ENCODE data around the gene SETD1A.

Gene SETD1A

DNA sequence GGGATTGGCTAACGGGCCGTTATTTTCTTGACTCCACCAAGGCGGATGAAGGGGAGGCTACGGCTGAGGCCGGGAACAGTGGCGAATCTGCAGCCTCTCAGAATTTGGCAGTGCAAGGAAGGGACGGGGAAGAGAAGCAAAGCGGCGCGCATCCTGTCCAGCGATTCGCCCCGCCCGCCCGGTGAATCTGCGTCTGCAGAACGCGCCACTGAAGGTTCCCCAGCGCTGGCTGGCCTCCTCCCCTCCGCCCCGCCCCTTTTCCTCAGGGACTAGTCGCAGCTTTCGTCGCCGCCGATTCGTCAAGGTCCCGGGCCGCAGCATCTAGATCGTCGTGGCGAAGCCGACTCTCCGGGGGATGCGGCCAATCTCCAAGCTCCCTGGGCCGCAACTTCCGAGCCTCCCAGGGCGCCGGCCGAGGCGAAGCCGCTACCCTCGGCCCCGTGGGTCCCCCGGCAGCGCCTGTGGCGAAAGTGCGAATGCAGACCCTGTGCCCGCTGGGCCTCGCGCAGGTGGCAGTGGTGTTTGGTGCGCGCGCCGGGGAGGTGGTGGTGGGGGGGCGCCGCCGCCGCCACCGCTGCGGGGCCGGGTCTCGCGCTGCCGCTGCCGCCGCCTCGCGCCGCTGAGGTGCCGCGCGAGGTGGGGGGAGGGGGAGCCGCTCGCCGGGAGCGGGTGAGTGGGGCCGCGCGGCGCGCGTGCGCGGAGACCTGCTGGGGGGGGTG, at the start of gene SETD1A:
Gene SETD1A (plus strand): TSS at position 299 of the 719 bp plus-strand sequence. CDS start 978 bp downstream, outside the sequence.
- Histone ChIP-seq H3K27me3 (ENCODE audit: control insufficient read depth, insufficient read depth, low read length) (no peaks in the 10 kb centered on the region), H3K4me3 (ENCODE audit: low read length) (peak within 1 kb of the TSS; percentile 87), H3K9me3 (ENCODE audit: control insufficient read depth, low read length) (no peaks in the 10 kb centered on the region), H3K4me1 (ENCODE audit: control insufficient read depth, insufficient read depth, low read length) (peaks cover 14% of the 10 kb centered on the region), H3K36me3 (ENCODE audit: control insufficient read depth, insufficient read depth, low read length) (peaks cover 5% of the 10 kb centered on the region), H3K9ac (ENCODE audit: low read length) (peak within 1 kb of the TSS; percentile 93)

DNA sequence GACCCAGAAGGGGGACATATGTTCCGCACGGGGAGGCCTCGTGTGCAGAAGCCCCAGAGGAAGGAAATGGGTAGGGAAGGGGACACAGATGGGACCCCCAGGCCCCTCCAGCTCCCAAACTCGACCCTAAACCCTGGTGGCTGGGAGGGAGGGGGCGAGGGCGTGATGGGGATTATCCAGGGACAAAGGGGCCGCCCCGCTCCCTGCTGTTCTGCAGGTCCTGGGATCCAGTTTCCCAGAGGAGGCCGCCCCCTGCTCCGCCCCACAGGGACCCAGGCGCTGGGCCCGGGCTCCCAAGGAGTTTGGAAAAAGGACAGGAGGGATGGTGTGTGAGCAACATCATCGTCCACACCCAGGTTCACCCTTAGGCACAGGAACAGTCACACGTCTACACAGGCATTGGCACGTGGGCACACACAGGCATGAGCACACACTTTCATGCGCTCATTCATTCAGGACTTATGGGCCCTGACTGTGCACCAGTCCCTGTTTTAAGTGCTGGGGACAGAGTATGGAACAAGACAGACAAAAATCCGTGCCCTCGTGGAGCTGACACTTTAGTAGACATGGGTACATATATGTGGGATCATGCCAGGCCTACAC, 47.0 kb upstream of the SETD1A start:
- Histone ChIP-seq H3K9ac (ENCODE audit: low read length) (no peak overlapping the region), H3K27me3 (ENCODE audit: control insufficient read depth, insufficient read depth, low read length) (no peaks in the 10 kb centered on the region), H3K9me3 (ENCODE audit: control insufficient read depth, low read length) (no peaks in the 10 kb centered on the region), H3K4me1 (ENCODE audit: control insufficient read depth, insufficient read depth, low read length) (no peaks in the 10 kb centered on the region), H3K36me3 (ENCODE audit: control insufficient read depth, insufficient read depth, low read length) (no peaks in the 10 kb centered on the region), H3K4me3 (ENCODE audit: low read length) (no peak overlapping the region)

DNA sequence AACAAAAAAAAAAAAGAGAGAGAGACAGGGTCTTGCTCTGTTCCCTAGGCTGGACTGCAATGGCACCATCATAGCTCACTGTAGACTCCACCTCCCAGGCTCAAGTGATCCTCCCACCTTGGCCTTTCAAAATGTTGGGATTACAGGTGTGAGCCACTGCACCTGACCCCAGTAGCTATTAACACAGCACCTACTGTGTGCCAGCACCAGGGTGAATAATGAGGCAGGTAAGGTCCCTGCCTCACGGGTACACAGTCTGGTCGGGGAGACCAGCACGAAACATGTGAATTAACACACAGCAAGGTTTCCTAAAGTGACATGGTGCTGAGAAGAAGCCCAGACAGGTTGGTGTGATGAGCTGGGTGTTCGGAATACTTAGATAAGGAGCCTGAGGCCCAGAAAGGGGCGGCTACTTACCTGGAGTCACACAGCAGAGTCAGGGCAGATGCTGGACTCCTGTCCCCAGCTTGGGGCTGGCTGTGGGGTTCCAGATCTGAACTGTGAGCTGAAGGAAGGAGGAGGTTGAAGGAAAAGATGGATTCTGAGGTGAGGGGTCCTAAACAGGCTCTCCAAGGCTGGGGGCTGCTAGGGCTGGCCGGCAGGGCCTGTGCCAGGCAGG, 44.7 kb upstream of the SETD1A start:
- Histone ChIP-seq H3K4me3 (ENCODE audit: low read length) (no peak overlapping the region), H3K9me3 (ENCODE audit: control insufficient read depth, low read length) (no peaks in the 10 kb centered on the region), H3K36me3 (ENCODE audit: control insufficient read depth, insufficient read depth, low read length) (no peaks in the 10 kb centered on the region), H3K27me3 (ENCODE audit: control insufficient read depth, insufficient read depth, low read length) (no peaks in the 10 kb centered on the region), H3K9ac (ENCODE audit: low read length) (no peak overlapping the region), H3K4me1 (ENCODE audit: control insufficient read depth, insufficient read depth, low read length) (no peaks in the 10 kb centered on the region)

DNA sequence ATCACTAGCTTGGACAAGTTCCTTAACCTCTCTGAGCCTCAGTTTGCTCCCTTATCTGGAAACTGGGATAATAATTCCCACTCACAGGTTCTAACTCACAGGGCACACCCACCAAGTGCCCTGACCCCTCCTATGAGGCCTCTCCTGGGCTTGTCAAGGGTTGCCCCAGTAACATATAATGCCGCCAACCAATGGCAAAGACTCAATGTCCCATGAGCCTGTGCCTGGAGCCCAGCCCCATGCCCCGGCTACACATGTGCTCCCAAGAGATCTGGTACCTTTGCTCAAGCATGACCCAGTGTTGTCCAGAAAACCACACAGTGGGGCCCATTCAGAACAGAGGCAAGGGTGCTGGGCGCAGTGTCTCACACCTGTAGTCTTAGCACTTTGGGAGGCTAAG, 42.7 kb upstream of the SETD1A start:
- Histone ChIP-seq H3K4me3 (ENCODE audit: low read length) (no peak overlapping the region), H3K4me1 (ENCODE audit: control insufficient read depth, insufficient read depth, low read length) (no peaks in the 10 kb centered on the region), H3K9me3 (ENCODE audit: control insufficient read depth, low read length) (no peaks in the 10 kb centered on the region), H3K27me3 (ENCODE audit: control insufficient read depth, insufficient read depth, low read length) (no peaks in the 10 kb centered on the region), H3K36me3 (ENCODE audit: control insufficient read depth, insufficient read depth, low read length) (no peaks in the 10 kb centered on the region), H3K9ac (ENCODE audit: low read length) (no peak overlapping the region)

DNA sequence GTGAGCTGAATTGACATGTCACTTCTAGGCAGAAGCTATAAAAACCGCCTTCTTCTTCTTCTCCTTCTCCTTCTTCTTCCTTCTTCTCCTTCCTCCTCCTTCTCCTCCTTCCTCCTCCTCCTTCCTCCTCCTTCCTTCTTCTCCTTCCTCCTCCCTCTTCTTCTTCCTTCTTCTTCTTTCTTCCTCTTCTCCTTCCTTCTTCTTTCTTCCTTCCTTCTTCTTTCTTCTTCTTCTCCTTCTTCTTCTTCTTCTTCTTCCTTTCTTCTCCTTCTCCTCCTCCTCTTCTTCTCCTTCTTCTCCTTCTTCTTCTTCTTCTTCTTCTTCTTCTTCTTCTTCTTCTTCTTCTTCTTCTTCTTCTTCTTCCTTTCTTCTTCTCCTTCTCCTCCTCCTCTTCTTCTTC, 38.9 kb upstream of the SETD1A start:
- H3K36me3 ChIP-seq (ENCODE audit: control insufficient read depth, insufficient read depth, low read length), result no peaks in the 10 kb centered on the region
- no peaks in the 10 kb centered on the region for H3K9me3 ChIP-seq (ENCODE audit: control insufficient read depth, low read length)
- no peak overlapping the region for H3K4me3 ChIP-seq (ENCODE audit: low read length)
- no peak overlapping the region for H3K9ac ChIP-seq (ENCODE audit: low read length)
- H3K4me1 ChIP-seq (ENCODE audit: control insufficient read depth, insufficient read depth, low read length), result peaks cover 6% of the 10 kb centered on the region
- H3K27me3 ChIP-seq (ENCODE audit: control insufficient read depth, insufficient read depth, low read length), result no peaks in the 10 kb centered on the region

DNA sequence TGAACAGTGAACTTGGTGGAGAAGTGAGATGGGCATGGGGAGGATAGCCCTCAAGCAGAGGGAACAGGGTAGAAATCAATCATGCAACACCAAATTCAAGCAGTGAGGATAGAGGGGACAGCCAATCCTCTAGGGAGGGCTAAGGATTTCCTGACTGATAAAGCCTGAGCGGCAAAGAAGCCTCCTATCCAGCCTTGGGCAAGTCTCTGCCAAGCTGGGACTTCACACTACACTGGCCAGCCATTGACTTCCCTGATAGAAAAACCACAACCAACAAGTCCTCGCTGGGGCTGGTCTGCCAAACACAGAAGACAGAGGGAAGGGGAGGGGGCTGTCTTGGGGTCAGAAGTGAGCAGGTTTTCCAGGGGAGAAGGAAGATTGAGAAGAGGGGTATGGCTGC, 36.7 kb upstream of the SETD1A start:
- Histone ChIP-seq H3K27me3 (ENCODE audit: control insufficient read depth, insufficient read depth, low read length) (no peaks in the 10 kb centered on the region), H3K36me3 (ENCODE audit: control insufficient read depth, insufficient read depth, low read length) (no peaks in the 10 kb centered on the region), H3K9ac (ENCODE audit: low read length) (no peak overlapping the region), H3K4me1 (ENCODE audit: control insufficient read depth, insufficient read depth, low read length) (peaks cover 12% of the 10 kb centered on the region), H3K9me3 (ENCODE audit: control insufficient read depth, low read length) (no peaks in the 10 kb centered on the region), H3K4me3 (ENCODE audit: low read length) (no peak overlapping the region)

DNA sequence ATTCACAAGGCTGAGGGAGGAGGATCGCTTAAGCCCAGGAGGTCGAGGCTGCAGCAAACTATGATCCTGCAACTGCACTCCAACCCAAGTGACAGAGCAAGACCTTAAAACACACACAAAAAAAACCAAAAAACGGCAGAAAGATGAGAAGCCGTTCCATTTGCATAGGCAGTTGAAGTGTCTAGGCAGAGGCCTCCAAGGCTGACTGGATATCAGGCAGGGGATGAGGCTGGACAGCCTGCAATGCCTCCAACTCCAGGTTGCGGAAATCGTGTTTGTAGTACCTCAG, 36.2 kb upstream of the SETD1A start:
- Histone ChIP-seq H3K4me1 (ENCODE audit: control insufficient read depth, insufficient read depth, low read length) (peaks cover 12% of the 10 kb centered on the region), H3K9me3 (ENCODE audit: control insufficient read depth, low read length) (no peaks in the 10 kb centered on the region), H3K4me3 (ENCODE audit: low read length) (peak overlapping the region; percentile 45), H3K36me3 (ENCODE audit: control insufficient read depth, insufficient read depth, low read length) (no peaks in the 10 kb centered on the region), H3K27me3 (ENCODE audit: control insufficient read depth, insufficient read depth, low read length) (no peaks in the 10 kb centered on the region), H3K9ac (ENCODE audit: low read length) (peak overlapping the region; percentile 64)

DNA sequence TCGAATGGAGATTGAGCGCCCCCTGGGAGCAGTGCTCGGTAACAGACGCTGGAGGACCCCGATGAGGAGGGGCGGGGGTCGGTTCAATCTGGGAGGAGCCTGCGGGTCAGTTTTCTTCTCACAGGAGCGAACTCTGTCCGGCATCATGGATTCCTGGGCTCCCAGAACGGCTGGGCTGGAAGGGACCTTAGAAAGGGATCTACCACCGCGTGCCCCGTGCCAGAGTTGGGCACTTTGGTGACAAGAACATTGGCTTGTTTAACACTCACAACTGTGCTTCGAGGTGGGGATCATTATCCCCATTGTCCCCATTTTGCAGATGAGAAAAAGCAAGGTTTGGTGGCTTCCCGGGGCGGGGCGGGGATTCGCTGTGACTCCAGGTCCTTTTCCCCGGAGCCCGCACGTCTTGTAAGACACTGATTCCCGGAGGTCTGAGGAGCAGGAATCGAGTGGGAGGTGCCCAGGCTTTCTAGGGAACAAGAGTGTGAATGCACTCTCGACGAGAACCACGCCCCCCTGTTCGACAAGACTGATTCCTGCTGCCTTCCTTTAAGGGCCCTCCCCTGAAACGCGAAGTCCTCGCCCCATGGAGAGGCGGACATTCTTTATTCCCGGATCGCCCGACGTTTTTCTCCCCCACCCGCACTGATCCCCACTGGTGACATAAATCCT, 35.7 kb upstream of the SETD1A start:
- Histone ChIP-seq H3K9ac (ENCODE audit: low read length) (peak overlapping the region; percentile 64), H3K9me3 (ENCODE audit: control insufficient read depth, low read length) (no peaks in the 10 kb centered on the region), H3K27me3 (ENCODE audit: control insufficient read depth, insufficient read depth, low read length) (no peaks in the 10 kb centered on the region), H3K36me3 (ENCODE audit: control insufficient read depth, insufficient read depth, low read length) (no peaks in the 10 kb centered on the region), H3K4me1 (ENCODE audit: control insufficient read depth, insufficient read depth, low read length) (peaks cover 12% of the 10 kb centered on the region), H3K4me3 (ENCODE audit: low read length) (peak overlapping the region; percentile 45)

DNA sequence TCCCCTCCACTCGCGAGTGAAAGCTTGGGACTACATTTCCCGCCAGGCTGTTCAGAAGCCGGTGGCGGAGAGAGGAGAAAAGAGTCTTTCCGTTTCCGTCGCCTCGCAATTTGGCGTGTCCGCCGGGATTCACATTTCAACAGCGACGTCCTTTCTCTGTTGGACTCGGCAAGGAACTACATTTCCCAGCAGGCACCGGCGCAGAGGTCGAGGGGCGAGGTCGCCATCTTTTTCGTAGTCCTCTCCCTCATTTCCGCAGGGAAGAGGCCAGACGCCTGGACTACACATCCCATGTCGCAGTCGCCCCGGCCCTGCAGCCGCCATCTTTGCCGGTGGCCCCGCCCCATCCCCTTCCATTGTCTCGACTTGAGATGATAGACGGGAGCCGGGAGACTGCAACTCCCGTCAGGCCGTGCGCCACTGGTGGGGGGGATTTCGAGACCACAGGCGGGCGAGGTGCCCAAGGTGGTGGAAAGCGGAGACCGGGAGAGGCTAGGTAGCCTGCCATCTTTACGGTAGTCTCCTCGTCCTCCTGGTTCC, 35.1 kb upstream of the SETD1A start:
- H3K9me3 ChIP-seq (ENCODE audit: control insufficient read depth, low read length), result no peaks in the 10 kb centered on the region
- peaks cover 12% of the 10 kb centered on the region for H3K4me1 ChIP-seq (ENCODE audit: control insufficient read depth, insufficient read depth, low read length)
- peak overlapping the region; percentile 64 for H3K9ac ChIP-seq (ENCODE audit: low read length)
- no peaks in the 10 kb centered on the region for H3K36me3 ChIP-seq (ENCODE audit: control insufficient read depth, insufficient read depth, low read length)
- peak overlapping the region; percentile 78 for H3K4me3 ChIP-seq (ENCODE audit: low read length)
- H3K27me3 ChIP-seq (ENCODE audit: control insufficient read depth, insufficient read depth, low read length), result no peaks in the 10 kb centered on the region

DNA sequence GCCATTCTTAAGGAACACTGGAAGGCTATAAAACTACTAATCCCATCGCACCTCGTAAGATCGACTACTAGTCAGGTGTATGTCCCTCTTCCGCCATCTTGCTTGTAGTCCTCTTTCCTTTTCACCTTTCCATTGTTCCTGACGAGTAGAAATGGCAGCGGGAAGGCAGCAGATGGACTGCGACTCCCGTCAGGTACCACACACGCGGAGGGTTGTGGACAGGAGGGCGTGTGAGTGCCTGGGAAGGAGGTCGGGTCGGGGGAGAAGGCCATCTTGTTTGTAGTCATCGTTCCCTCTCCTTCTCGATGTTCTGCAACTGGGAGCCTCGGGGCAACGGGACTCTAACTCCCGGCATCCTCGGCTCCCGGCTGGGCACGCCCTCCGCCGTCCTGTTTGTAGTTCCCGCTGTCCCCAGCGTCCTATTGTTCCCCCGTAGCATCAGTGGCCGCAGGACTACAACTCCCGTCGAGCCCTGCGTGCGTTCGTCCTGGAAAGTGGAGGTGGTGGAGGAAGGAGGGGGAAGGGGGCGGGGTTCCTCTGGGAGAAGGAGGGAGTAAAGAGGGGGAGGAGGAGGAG, 34.5 kb upstream of the SETD1A start:
- Histone ChIP-seq H3K27me3 (ENCODE audit: control insufficient read depth, insufficient read depth, low read length) (no peaks in the 10 kb centered on the region), H3K4me1 (ENCODE audit: control insufficient read depth, insufficient read depth, low read length) (peaks cover 12% of the 10 kb centered on the region), H3K9ac (ENCODE audit: low read length) (peak overlapping the region; percentile 56), H3K36me3 (ENCODE audit: control insufficient read depth, insufficient read depth, low read length) (no peaks in the 10 kb centered on the region), H3K9me3 (ENCODE audit: control insufficient read depth, low read length) (no peaks in the 10 kb centered on the region), H3K4me3 (ENCODE audit: low read length) (peak overlapping the region; percentile 78)

DNA sequence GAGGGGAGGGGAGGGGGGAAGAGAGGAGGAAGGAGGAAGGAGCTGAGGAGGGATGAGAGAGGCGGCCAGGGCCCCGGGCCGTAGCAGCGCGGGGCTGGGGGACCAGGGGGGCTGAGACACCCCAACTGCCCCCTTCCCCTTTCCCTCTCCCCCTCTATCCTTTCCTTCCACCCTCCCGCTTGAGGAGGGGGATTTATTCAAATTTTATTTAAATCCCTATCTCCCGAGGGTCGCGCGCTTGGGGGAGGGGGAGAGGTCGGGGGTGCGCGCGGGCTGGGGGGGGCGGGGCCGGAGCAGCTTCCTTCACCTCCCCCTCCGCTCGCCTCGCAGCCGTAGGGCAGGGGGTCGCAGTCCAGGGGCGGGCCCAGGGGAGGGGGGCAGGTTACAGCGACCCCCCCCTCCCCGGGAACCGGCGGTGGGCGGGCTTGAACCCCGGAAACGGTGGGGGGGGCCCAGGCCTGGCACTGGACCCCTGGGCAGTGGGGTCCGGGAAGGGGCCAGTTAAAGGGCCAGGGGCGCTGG, 33.9 kb upstream of the SETD1A start, which contains the start of gene FBXL19:
Gene FBXL19 (plus strand): TSS at position 19 of the 522 bp plus-strand sequence. CDS start 2,183 bp downstream, outside the sequence.
- Histone ChIP-seq H3K9me3 (ENCODE audit: control insufficient read depth, low read length) (no peaks in the 10 kb centered on the region), H3K27me3 (ENCODE audit: control insufficient read depth, insufficient read depth, low read length) (no peaks in the 10 kb centered on the region), H3K4me3 (ENCODE audit: low read length) (peak within 1 kb of the TSS; percentile 78), H3K9ac (ENCODE audit: low read length) (peak within 1 kb of the TSS; percentile 64), H3K36me3 (ENCODE audit: control insufficient read depth, insufficient read depth, low read length) (no peaks in the 10 kb centered on the region), H3K4me1 (ENCODE audit: control insufficient read depth, insufficient read depth, low read length) (peaks cover 12% of the 10 kb centered on the region)
